ENCODE measurements around the gene KRT80. TPM values are rescaled to one million over a fixed set of nuclear protein-coding genes. Genes with fewer than 3 reads are reported as not detected.

The KRT80 gene
- polyA plus RNA-seq, 3 donors: 0.18 to 0.52 (median 0.37) TPM

GRCh38 chr12:52183971-52184370, 7.8 kb downstream of the KRT80 start:
- no peak overlapping the region for H3K4me3 Mint-ChIP-seq
- Histone ChIP-seq H3K27me3 (ENCODE audit: control insufficient read depth in 2 of 2, insufficient read depth in 2 of 2, low read length in 2 of 2) (no peaks in the 10 kb centered on the region), H3K4me1 (ENCODE audit: control insufficient read depth in 1 of 2, insufficient read depth in 2 of 2, low read length in 2 of 2) (peaks cover 58 to 64% of the 10 kb centered on the region in 2 donors), H3K4me2 (replicated peaks; ENCODE audit: extremely low read depth, low read length, poor library complexity, severe bottlenecking) (no peak overlapping the region), H3K9ac (ENCODE audit: insufficient read depth, low read length, poor library complexity, severe bottlenecking) (no peak overlapping the region), H3K9me3 (replicated peaks in 1 of 2; ENCODE audit: control insufficient read depth in 1 of 2, insufficient read depth in 1 of 2, low read length in 2 of 2) (no peaks in the 10 kb centered on the region), H3K4me3 (replicated peaks in 1 of 3; ENCODE audit: low read depth in 2 of 3, low read length in 3 of 3) (no peak overlapping the region), H3K79me2 (ENCODE audit: insufficient read depth, low read length) (no peaks in the 10 kb centered on the region), H4K20me1 (ENCODE audit: insufficient read depth, low read length) (no peaks in the 10 kb centered on the region), H3K27ac (ENCODE audit: low read depth in 1 of 2, low read length in 2 of 2) (no peak overlapping the region), H2AFZ (ENCODE audit: insufficient read depth, low read depth, low read length, poor library complexity, severe bottlenecking) (no peak overlapping the region), H3K36me3 (replicated peaks in 1 of 2; ENCODE audit: control insufficient read depth in 1 of 2, insufficient read depth in 2 of 2, low read length in 2 of 2) (no peaks in the 10 kb centered on the region)
- DNase-seq: no peak
- peak overlapping the region in 2 of 7 donors; percentile 28 to 32 for H3K27ac Mint-ChIP-seq
- TF ChIP-seq CTCF (IDR thresholded peaks at IDR 0.05): no peak
- peaks cover 0 to 2% (median 0%) of the 10 kb centered on the region in 7 donors for H3K9me3 Mint-ChIP-seq
- intact Hi-C loops (cut with micrococcal nuclease): no loop called here
- H3K36me3 Mint-ChIP-seq: peaks cover 4 to 6% of the 10 kb centered on the region in 2 donors
- peaks cover 0 to 6% (median 5%) of the 10 kb centered on the region in 3 donors for H3K27me3 Mint-ChIP-seq (ENCODE audit: low read depth in 3 of 3)
- WGBS (ENCODE audit: insufficient coverage): 93% methylated on average over 8 of the region's 8 CpGs
- H3K4me1 Mint-ChIP-seq: peaks cover 67% of the 10 kb centered on the region

- no peaks in the 10 kb centered on the region for H3K79me2 ChIP-seq (ENCODE audit: insufficient read depth, low read length)
- H3K27me3 Mint-ChIP-seq (ENCODE audit: low read depth in 3 of 3): peaks cover 0 to 6% (median 2%) of the 10 kb centered on the region in 3 donors
- intact Hi-C loops (cut with micrococcal nuclease): no loop called here
- no peak overlapping the region for H3K4me2 ChIP-seq (replicated peaks; ENCODE audit: extremely low read depth, low read length, poor library complexity, severe bottlenecking)
- 73% methylated on average over 4 of the region's 6 CpGs for WGBS (ENCODE audit: insufficient coverage)
- H3K4me1 ChIP-seq (ENCODE audit: control insufficient read depth in 1 of 2, insufficient read depth in 2 of 2, low read length in 2 of 2): peaks cover 54 to 60% of the 10 kb centered on the region in 2 donors
- no peak overlapping the region for H3K27ac Mint-ChIP-seq
- H3K27ac ChIP-seq (ENCODE audit: low read depth in 1 of 2, low read length in 2 of 2): no peak overlapping the region
- H4K20me1 ChIP-seq (ENCODE audit: insufficient read depth, low read length): no peaks in the 10 kb centered on the region
- no peak overlapping the region for H3K4me3 Mint-ChIP-seq
- TF ChIP-seq CTCF (IDR thresholded peaks at IDR 0.05): no peak
- peaks cover 0 to 2% (median 0%) of the 10 kb centered on the region in 7 donors for H3K9me3 Mint-ChIP-seq
- no peaks in the 10 kb centered on the region for H3K9me3 ChIP-seq (replicated peaks in 1 of 2; ENCODE audit: control insufficient read depth in 1 of 2, insufficient read depth in 1 of 2, low read length in 2 of 2)
- H3K4me1 Mint-ChIP-seq: peaks cover 62% of the 10 kb centered on the region
- H3K36me3 Mint-ChIP-seq: peaks cover 4 to 6% of the 10 kb centered on the region in 2 donors
- H3K36me3 ChIP-seq (replicated peaks in 1 of 2; ENCODE audit: control insufficient read depth in 1 of 2, insufficient read depth in 2 of 2, low read length in 2 of 2): no peaks in the 10 kb centered on the region
- DNase-seq: no peak
- H3K4me3 ChIP-seq (replicated peaks in 1 of 3; ENCODE audit: low read depth in 2 of 3, low read length in 3 of 3): no peak overlapping the region
- no peak overlapping the region for H3K9ac ChIP-seq (ENCODE audit: insufficient read depth, low read length, poor library complexity, severe bottlenecking)
- no peaks in the 10 kb centered on the region for H3K27me3 ChIP-seq (ENCODE audit: control insufficient read depth in 2 of 2, insufficient read depth in 2 of 2, low read length in 2 of 2)
- no peak overlapping the region for H2AFZ ChIP-seq (ENCODE audit: insufficient read depth, low read depth, low read length, poor library complexity, severe bottlenecking)
Observed at GRCh38 chr12:52183544-52183910, 8.3 kb downstream of the KRT80 start.
